CD4-positive, alpha-beta memory T cell (primary cell): Measurements from ENCODE around the gene ACBD5. TPM values are rescaled to one million over a fixed set of nuclear protein-coding genes. Genes with fewer than 3 reads are reported as not detected.
"Not testable (repeated sequence)": the region's sequence is repeated elsewhere in the genome, so short reads cannot be mapped to it uniquely, and the experiment has no call there.

Experiments
- CTCF ChIA-PET: fragments of 350-600 bp; sonication (Branson Sonifier 250); formaldehyde crosslinking; loops from one replicate; lab custom pipeline; 2021; ENCODE audit warnings: inconsistent platforms; ENCODE audit not compliant: partially characterized antibody; lab: Charles Lee
- POLR2A ChIA-PET: fragments of 350-600 bp; sonication (Branson Sonifier 250); formaldehyde crosslinking; loops from one replicate; lab custom pipeline; 2021; ENCODE audit not compliant: partially characterized antibody; lab: Charles Lee
- DNase-seq, 5 donors: peaks; one replicate each; pipeline versions ENCODE4 v3.0.0 to v3.0.0-alpha.2; 2020 to 2022; ENCODE audit warnings: mixed read lengths in 1 of 5
- H3K27ac ChIP-seq: one replicate; pipeline ENCODE4 v1.7.0; 2013; ENCODE audit warnings: low read depth, low read length
- H3K27me3 ChIP-seq: 2 replicates; pipeline ENCODE4 v1.7.0; 2013; ENCODE audit warnings: mild to moderate bottlenecking, low read length, moderate library complexity; ENCODE audit not compliant: insufficient read depth
- H3K36me3 ChIP-seq: 2 replicates; pipeline ENCODE4 v1.7.0; 2013; ENCODE audit warnings: mild to moderate bottlenecking, low read length, moderate library complexity; ENCODE audit not compliant: insufficient read depth
- H3K4me1 ChIP-seq: 2 replicates; pipeline ENCODE4 v1.7.0; 2013; ENCODE audit warnings: mild to moderate bottlenecking, low read length, moderate library complexity; ENCODE audit not compliant: insufficient read depth
- H3K4me3 ChIP-seq, 2 donors: one replicate each; pipeline ENCODE4 v1.7.0; 2013; ENCODE audit warnings: low read length in 2 of 2, mild to moderate bottlenecking in 1 of 2
- H3K9me3 ChIP-seq, 2 donors: one replicate each; pipeline ENCODE4 v1.7.0; 2013; ENCODE audit warnings: low read length in 2 of 2, control low read depth in 1 of 2; ENCODE audit not compliant: control insufficient read depth in 1 of 2
- H3K27ac Mint-ChIP-seq, 7 donors: one replicate each; pipeline ENCODE4 v1.8.0; 2020 to 2021; ENCODE audit warnings: mixed read lengths in 7 of 7, mild to moderate bottlenecking in 6 of 7, inconsistent platforms in 3 of 7, moderate library complexity in 3 of 7
- H3K27me3 Mint-ChIP-seq, 2 donors: one replicate each; pipeline ENCODE4 v1.8.0; 2020 to 2021; ENCODE audit warnings: mixed read lengths in 2 of 2
- H3K36me3 Mint-ChIP-seq, 2 donors: one replicate each; pipeline ENCODE4 v1.8.0; 2020 to 2021; ENCODE audit warnings: mixed read lengths in 2 of 2, inconsistent platforms in 1 of 2, mild to moderate bottlenecking in 1 of 2
- H3K4me1 Mint-ChIP-seq, 4 donors: one replicate each; pipeline ENCODE4 v1.8.0; 2020 to 2021; ENCODE audit warnings: mixed read lengths in 4 of 4, mild to moderate bottlenecking in 1 of 4
- H3K4me3 Mint-ChIP-seq, 8 donors: one replicate each; pipeline ENCODE4 v1.8.0; 2020 to 2021; ENCODE audit warnings: mixed read lengths in 8 of 8, mild to moderate bottlenecking in 7 of 8, moderate library complexity in 6 of 8, inconsistent platforms in 3 of 8
- H3K9me3 Mint-ChIP-seq, 8 donors: one replicate each; pipeline ENCODE4 v1.8.0; 2020 to 2021; ENCODE audit warnings: mixed read lengths in 8 of 8, mild to moderate bottlenecking in 5 of 8, inconsistent platforms in 3 of 8, moderate library complexity in 1 of 8
- intact Hi-C: fragments of 100-400 bp; cut with micrococcal nuclease; formaldehyde crosslinking; loops from one replicate; pipeline ENCODE4 v1.15.1; 2023
- polyA plus RNA-seq, 2 donors: library from polyadenylated mRNA; unstranded; fragments of 300-500 nt; fragmentation: Illumina TruSeq; gene quantifications; one replicate each; pipeline ENCODE4 v1.2.3, GENCODE V29; 2021
- total RNA-seq, 2 experiments: library from RNA; stranded (reverse); gene quantifications; one replicate each; pipeline ENCODE4 v1.2.3, GENCODE V29; 2021

Gene ACBD5
- total and polyA plus RNA-seq, 4 experiments from 2014 or later, result 11.3 to 24.9 (median 17.7) TPM

GRCh38 chr10:27156566-27156965 is 84.0 kb downstream of the ACBD5 start:
- POLR2A ChIA-PET, result interaction anchor here (0.7 to 4.3 kb wide), 6 partner anchors 57 to 1438 kb away, joined by 3 to 126 read pairs (median 3); partner anchors contain the start of genes ACBD5 and PDSS1
- not testable (repeated sequence) for H3K27me3 ChIP-seq

DNA sequence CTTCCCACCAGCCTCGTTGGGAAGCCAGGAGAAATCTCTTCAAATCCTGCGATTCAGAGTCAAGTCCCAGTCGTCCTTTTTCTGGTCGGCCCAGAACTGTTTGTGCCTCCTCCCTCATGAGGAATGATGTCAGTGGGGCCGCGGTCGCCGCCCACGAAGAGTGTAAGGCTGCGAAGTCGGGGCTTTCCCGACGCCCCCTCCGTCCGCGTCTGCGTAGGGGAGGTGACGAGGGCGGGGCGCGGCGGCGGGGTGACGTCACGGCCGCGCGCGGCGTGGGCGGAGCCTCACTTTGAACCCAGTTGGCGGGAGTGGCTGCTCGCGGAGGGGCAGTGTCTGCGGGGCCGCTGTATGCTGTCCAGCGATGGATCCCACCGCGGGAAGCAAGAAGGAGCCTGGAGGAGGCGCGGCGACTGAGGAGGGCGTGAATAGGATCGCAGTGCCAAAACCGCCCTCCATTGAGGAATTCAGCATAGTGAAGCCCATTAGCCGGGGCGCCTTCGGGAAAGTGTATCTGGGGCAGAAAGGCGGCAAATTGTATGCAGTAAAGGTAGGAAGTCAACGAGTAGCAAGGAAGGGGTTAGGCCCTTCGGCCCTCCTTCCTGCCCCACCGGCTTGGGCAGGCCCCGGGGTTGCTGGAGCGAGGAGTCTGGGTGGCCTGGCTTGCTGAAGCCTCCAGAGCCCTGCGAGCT is 85.4 kb downstream of the ACBD5 start, which contains the start of gene MASTL:
TSS of gene MASTL (plus strand) at position 287 of the 689 bp plus-strand sequence. CDS start at position 362, 75 bp downstream.
- Histone ChIP-seq H3K36me3 (no peaks in the 10 kb centered on the region), H3K9me3 (no peaks in the 10 kb centered on the region), H3K4me3 (peak within 1 kb of the TSS; percentile 82 to 100), H3K27ac (peak within 1 kb of the TSS; percentile 100), H3K27me3 (no peaks in the 10 kb centered on the region), H3K4me1 (peaks cover 40% of the 10 kb centered on the region)
- intact Hi-C loops, result loop anchor here (1.0 to 10.0 kb wide), 7 partner anchors 87 to 1378 kb away; partner anchors contain the start of genes PDSS1, RAB18 and WAC
- H3K36me3 Mint-ChIP-seq, result peaks cover 6 to 53% of the 10 kb centered on the region in 2 donors
- peak within 1 kb of the TSS; percentile 100 for H3K27ac Mint-ChIP-seq
- H3K27me3 Mint-ChIP-seq, result no peaks in the 10 kb centered on the region
- H3K4me1 Mint-ChIP-seq, result peaks cover 25 to 67% (median 45%) of the 10 kb centered on the region in 4 donors
- H3K9me3 Mint-ChIP-seq, result peaks cover 0 to 3% (median 0%) of the 10 kb centered on the region in 8 donors
- H3K4me3 Mint-ChIP-seq, result peak within 1 kb of the TSS; percentile 95 to 100 (median 98)
- CTCF ChIA-PET, result interaction anchor here (0.6 to 2.0 kb wide), 10 partner anchors 9 to 429 kb away, joined by 3 to 10 read pairs (median 4); partner anchors contain the start of gene ANKRD26
- POLR2A ChIA-PET, result interaction anchor here (0.7 to 4.3 kb wide), 14 partner anchors 11 to 1378 kb away, joined by 3 to 126 read pairs (median 6); partner anchors contain the start of genes ACBD5, ANKRD26, PDSS1 and RAB18
- DNase-seq, result peak; percentile 94 to 97 (median 96)

More at GRCh38 chr10:27156566-27156965, 84.0 kb downstream of the ACBD5 start:
- H3K4me1 Mint-ChIP-seq, result peaks cover 22 to 55% (median 38%) of the 10 kb centered on the region in 4 donors
- H3K4me3 Mint-ChIP-seq, result peak overlapping the region; percentile 95 to 100 (median 98)
- DNase-seq, H3K9me3 ChIP-seq, H3K9me3 Mint-ChIP-seq, H3K36me3 ChIP-seq, H3K27me3 Mint-ChIP-seq: not testable (repeated sequence)
- H3K4me1 ChIP-seq, result peaks cover 30% of the 10 kb centered on the region
- H3K4me3 ChIP-seq, result peak overlapping the region in 1 of 2 donors; percentile 82
- H3K27ac Mint-ChIP-seq, result peak overlapping the region; percentile 100
- peaks cover 7 to 53% of the 10 kb centered on the region in 2 donors for H3K36me3 Mint-ChIP-seq
- H3K27ac ChIP-seq, result peak overlapping the region; percentile 100
- intact Hi-C loops, result loop anchor here (5.0 to 10.0 kb wide), 3 partner anchors 206 to 1178 kb away; partner anchors contain the start of gene PDSS1
- CTCF ChIA-PET, result interaction anchor here (1.0 to 1.4 kb wide), 3 partner anchors 15 to 129 kb away, joined by 3 to 7 read pairs (median 3); no protein-coding TSS in a partner anchor

DNA sequence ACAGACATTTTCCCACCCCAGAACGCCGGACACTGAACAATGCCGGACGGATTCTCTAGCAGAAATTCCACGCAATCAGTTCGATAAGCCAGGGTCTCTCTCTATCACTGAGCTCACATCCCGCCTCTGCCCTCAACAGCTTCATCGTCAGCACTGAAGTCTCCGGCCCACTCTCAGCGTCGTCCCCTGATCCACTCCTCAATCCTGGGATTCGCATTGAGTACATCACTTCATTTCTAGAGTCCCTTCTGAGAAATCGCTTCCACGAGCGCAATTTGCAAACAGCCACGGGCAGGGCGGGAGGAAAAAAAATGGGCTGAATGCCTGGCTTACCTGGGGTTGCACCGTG is 86.8 kb downstream of the ACBD5 start:
- H3K36me3 Mint-ChIP-seq, result peaks cover 6 to 59% of the 10 kb centered on the region in 2 donors
- H3K9me3 Mint-ChIP-seq, result peaks cover 0 to 3% (median 0%) of the 10 kb centered on the region in 8 donors
- Histone ChIP-seq H3K27me3 (no peaks in the 10 kb centered on the region), H3K36me3 (peaks cover under 1% of the 10 kb centered on the region), H3K9me3 (no peaks in the 10 kb centered on the region), H3K4me3 (peak overlapping the region; percentile 82 to 100), H3K27ac (peak overlapping the region; percentile 100), H3K4me1 (peaks cover 40% of the 10 kb centered on the region)
- POLR2A ChIA-PET, result interaction anchor here (0.5 to 4.3 kb wide), 36 partner anchors 10 to 1379 kb away, joined by 3 to 126 read pairs (median 5); partner anchors contain the start of genes ABI1, ACBD5, ANKRD26 and PDSS1
- peak overlapping the region; percentile 100 for H3K27ac Mint-ChIP-seq
- CTCF ChIA-PET, result interaction anchor here (0.9 to 2.0 kb wide), 8 partner anchors 42 to 428 kb away, joined by 3 to 10 read pairs (median 4); partner anchors contain the start of gene ANKRD26
- no peaks in the 10 kb centered on the region for H3K27me3 Mint-ChIP-seq
- H3K4me3 Mint-ChIP-seq, result peak overlapping the region; percentile 95 to 100 (median 98)
- H3K4me1 Mint-ChIP-seq, result peaks cover 26 to 69% (median 47%) of the 10 kb centered on the region in 4 donors
- DNase-seq, result peak in 1 of 5 donors; percentile 54
- intact Hi-C loops, result loop anchor here (1.0 to 10.0 kb wide), 5 partner anchors 54 to 1379 kb away; partner anchors contain the start of genes ANKRD26, PDSS1 and WAC

DNA sequence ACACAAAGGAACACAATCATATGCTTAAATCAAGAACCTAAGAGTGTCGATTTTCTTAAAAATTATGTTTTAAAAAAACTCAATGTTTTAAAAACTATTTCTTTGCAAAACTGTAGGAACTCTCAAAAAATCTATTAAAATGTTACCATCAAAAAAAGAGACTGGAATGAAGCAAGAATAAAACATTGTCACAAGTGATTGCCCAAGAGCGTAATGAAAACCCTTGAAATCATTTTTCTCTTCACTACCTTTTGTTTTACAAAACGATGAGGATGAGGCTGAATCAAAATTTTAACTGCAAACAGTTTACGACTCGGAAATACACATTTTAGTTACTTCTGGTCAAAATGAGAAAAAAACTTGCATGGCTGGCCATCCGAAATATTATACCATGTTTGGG is 87.3 kb downstream of the ACBD5 start:
- no peak for DNase-seq
- peaks cover 5% of the 10 kb centered on the region for H3K36me3 ChIP-seq
- peak overlapping the region; percentile 100 for H3K27ac ChIP-seq
- Mint-ChIP-seq H3K36me3 (peaks cover 11 to 58% of the 10 kb centered on the region in 2 donors), H3K4me1 (peaks cover 27 to 69% (median 47%) of the 10 kb centered on the region in 4 donors), H3K9me3 (peaks cover 0 to 3% (median 0%) of the 10 kb centered on the region in 8 donors), H3K27me3 (no peaks in the 10 kb centered on the region), H3K27ac (peak overlapping the region; percentile 100), H3K4me3 (peak overlapping the region; percentile 95 to 100 (median 98))
- POLR2A ChIA-PET, result interaction anchor here (0.5 to 4.3 kb wide), 19 partner anchors 9 to 1380 kb away, joined by 3 to 126 read pairs (median 6); partner anchors contain the start of genes ABI1, ACBD5, ANKRD26 and PDSS1
- H3K9me3 ChIP-seq, result no peaks in the 10 kb centered on the region
- CTCF ChIA-PET, result interaction anchor here (0.9 to 2.0 kb wide), 2 partner anchors 53 to 98 kb away, joined by 3 to 10 read pairs; partner anchors contain the start of gene ANKRD26
- peaks cover 40% of the 10 kb centered on the region for H3K4me1 ChIP-seq
- no peaks in the 10 kb centered on the region for H3K27me3 ChIP-seq
- H3K4me3 ChIP-seq, result peak overlapping the region; percentile 82 to 100
- intact Hi-C loops, result loop anchor here (5.0 to 10.0 kb wide), 3 partner anchors 459 to 1181 kb away; partner anchors contain the start of gene PDSS1

DNA sequence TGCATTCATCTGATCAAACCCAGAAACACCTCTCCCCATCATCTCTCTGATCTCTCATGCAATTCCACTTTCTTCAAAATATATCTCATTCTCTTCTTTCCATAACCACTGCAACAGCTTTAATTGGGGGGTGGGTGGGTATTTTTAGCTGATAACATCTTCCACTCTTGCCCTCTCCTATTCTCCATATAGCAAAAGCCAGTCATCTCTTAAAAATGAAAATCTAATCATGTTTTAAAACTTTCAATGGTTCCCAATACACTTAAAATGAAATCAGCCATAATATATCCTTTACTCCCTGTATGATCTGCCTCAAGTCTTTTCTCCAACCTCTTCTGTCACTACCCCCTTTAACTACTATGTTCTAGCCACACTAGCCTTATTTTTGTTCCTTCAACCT is 87.9 kb downstream of the ACBD5 start:
- H3K4me1 Mint-ChIP-seq, result peaks cover 25 to 65% (median 44%) of the 10 kb centered on the region in 4 donors
- POLR2A ChIA-PET, result no interaction called here

GRCh38 chr10:27150261-27150660 is 90.3 kb downstream of the ACBD5 start:
- H3K4me3 Mint-ChIP-seq, result peak overlapping the region in 3 of 8 donors; percentile 31 to 73 (median 58)
- H3K27me3 Mint-ChIP-seq, result no peaks in the 10 kb centered on the region
- peaks cover 0 to 3% (median 0%) of the 10 kb centered on the region in 8 donors for H3K9me3 Mint-ChIP-seq
- intact Hi-C loops, result loop anchor here (5.0 to 10.0 kb wide), 3 partner anchors 455 to 1185 kb away; partner anchors contain the start of gene PDSS1
- CTCF ChIA-PET, result interaction anchor here (0.7 to 1.0 kb wide), 2 partner anchors 27 to 58 kb away, joined by 3 to 5 read pairs; no protein-coding TSS in a partner anchor
- H3K4me1 Mint-ChIP-seq, result peaks cover 24 to 65% (median 37%) of the 10 kb centered on the region in 4 donors
- H3K36me3 Mint-ChIP-seq, result peaks cover 28 to 71% of the 10 kb centered on the region in 2 donors
- Histone ChIP-seq H3K9me3 (no peaks in the 10 kb centered on the region), H3K4me1 (peaks cover 29% of the 10 kb centered on the region), H3K4me3 (no peak overlapping the region), H3K27me3 (no peaks in the 10 kb centered on the region), H3K27ac (no peak overlapping the region), H3K36me3 (peaks cover 27% of the 10 kb centered on the region)
- no peak for DNase-seq
- POLR2A ChIA-PET, result no interaction called here
- peak overlapping the region in 4 of 7 donors; percentile 3 to 87 (median 47) for H3K27ac Mint-ChIP-seq

More for the DNA sequence above, 87.9 kb downstream of the ACBD5 start:
- Histone ChIP-seq H3K4me3 (peak overlapping the region in 1 of 2 donors; percentile 82), H3K27ac (peak overlapping the region; percentile 100), H3K4me1 (peaks cover 40% of the 10 kb centered on the region), H3K36me3 (peaks cover 9% of the 10 kb centered on the region), H3K27me3 (no peaks in the 10 kb centered on the region), H3K9me3 (no peaks in the 10 kb centered on the region)
- CTCF ChIA-PET, result no interaction called here
- H3K36me3 Mint-ChIP-seq, result peaks cover 15 to 63% of the 10 kb centered on the region in 2 donors
- peak overlapping the region in 6 of 7 donors; percentile 68 to 100 (median 100) for H3K27ac Mint-ChIP-seq
- H3K9me3 Mint-ChIP-seq, result peaks cover 0 to 3% (median 0%) of the 10 kb centered on the region in 8 donors
- no peak for DNase-seq
- intact Hi-C loops, result loop anchor here (5.0 to 10.0 kb wide), 3 partner anchors 458 to 1182 kb away; partner anchors contain the start of gene PDSS1
- no peaks in the 10 kb centered on the region for H3K27me3 Mint-ChIP-seq
- peak overlapping the region; percentile 95 to 100 (median 98) for H3K4me3 Mint-ChIP-seq
